ENCODE results near the gene C14orf180.

The C14orf180 gene

DNA sequence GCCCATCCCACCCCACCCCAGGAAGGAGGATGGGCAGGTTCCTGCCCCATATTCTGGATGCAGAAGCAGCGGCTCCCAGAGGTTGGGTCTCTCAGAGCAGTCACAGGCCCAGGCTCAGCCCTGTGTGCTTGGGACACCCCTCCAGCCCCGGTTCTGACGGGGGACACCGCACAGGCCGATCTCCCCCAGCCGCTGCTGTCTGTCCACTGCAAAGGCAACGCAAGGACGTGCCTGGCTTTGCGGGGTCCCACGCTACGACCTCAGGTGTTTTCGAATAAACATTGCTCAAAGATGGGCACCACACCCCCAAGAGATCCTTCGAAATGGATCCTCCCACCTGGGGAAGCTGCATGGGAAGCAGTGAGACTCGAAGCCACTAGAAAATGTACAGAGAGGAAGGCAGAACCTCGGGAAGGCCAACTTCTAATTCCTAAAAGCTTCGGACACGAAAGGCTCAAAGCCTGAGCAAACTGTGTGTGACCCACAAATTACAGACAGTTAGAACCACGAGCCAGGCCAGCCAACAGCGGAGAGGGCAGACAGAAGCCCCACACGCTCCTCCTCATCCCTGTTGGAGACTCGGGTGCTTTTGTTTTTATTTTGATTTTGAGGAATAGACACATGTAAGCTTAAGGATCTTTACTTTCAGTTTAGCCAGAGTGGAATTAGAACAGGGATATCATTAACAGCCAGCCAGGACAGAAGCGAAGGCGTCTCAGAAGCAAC lies 10.8 kb downstream of the C14orf180 start:
- TF ChIP-seq CTCF (IDR thresholded peaks at IDR 0.05; ENCODE audit: insufficient read depth, low read length, missing control alignments): no peak
- DNase-seq (ENCODE audit: low read depth, low spot score): no peak
- ChIA-PET CTCF (no interaction called here), POLR2A (no interaction called here)
- H3K4me3 ChIP-seq (ENCODE audit: low read depth, low read length): no peak overlapping the region

- DNase-seq (ENCODE audit: low read depth, low spot score): no peak
- POLR2A ChIA-PET: no interaction called here
- H3K4me3 ChIP-seq (ENCODE audit: low read depth, low read length): no peak overlapping the region
- TF ChIP-seq CTCF (IDR thresholded peaks at IDR 0.05; ENCODE audit: insufficient read depth, low read length, missing control alignments): no peak
- CTCF ChIA-PET: no interaction called here
Observed at GRCh38 chr14:104591031-104591430, 11.5 kb downstream of the C14orf180 start.

GRCh38 chr14:104591506-104592291 lies 12.1 kb downstream of the C14orf180 start:
- no peak overlapping the region for H3K4me3 ChIP-seq (ENCODE audit: low read depth, low read length)
- CTCF ChIA-PET: no interaction called here
- TF ChIP-seq CTCF (IDR thresholded peaks at IDR 0.05; ENCODE audit: insufficient read depth, low read length, missing control alignments): no peak
- DNase-seq (ENCODE audit: low read depth, low spot score): no peak
- POLR2A ChIA-PET: no interaction called here

DNA sequence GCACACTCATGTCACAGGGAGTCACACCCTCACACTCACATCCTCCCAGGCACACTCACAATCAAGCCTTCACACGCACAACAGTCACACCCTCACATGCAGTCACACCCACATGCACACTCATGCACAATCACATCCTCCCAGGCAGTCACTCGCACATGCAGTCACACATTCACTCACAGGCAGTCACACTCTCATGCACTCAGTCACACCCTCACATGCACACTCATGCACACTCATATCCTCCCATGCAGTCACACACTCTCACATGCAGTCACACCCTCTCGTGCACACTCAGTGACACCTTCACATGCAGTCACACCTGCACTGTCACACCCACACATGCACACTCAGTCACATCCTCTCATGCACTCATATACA lies 12.7 kb downstream of the C14orf180 start:
- no peak overlapping the region for H3K4me3 ChIP-seq (ENCODE audit: low read depth, low read length)
- POLR2A ChIA-PET: no interaction called here
- DNase-seq (ENCODE audit: low read depth, low spot score): no peak
- CTCF ChIA-PET: no interaction called here
- TF ChIP-seq CTCF (IDR thresholded peaks at IDR 0.05; ENCODE audit: insufficient read depth, low read length, missing control alignments): no peak

DNA sequence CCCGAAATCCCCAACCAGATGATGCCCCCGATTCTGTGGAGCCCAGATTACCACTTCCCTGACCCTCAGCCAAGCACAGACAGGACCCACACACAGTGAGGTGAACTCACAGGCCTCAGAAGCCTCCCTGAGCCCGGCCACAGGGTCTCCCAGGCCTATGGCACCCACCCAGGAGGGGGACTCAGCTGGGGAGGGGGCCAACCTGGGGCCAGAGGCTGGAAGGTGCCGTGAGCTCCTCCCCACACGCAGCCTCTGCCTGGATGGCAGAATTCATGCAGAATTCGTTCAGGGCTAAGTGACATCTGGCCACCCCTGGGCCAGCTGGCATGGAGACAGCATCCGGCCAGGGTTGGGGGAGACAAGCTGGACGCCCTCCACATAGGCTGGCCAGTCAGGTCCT lies 13.2 kb downstream of the C14orf180 start:
- POLR2A ChIA-PET: no interaction called here
- DNase-seq (ENCODE audit: low read depth, low spot score): no peak
- CTCF ChIA-PET: no interaction called here
- no peak for TF ChIP-seq CTCF (IDR thresholded peaks at IDR 0.05; ENCODE audit: insufficient read depth, low read length, missing control alignments)
- no peak overlapping the region for H3K4me3 ChIP-seq (ENCODE audit: low read depth, low read length)

- no peak for TF ChIP-seq CTCF (IDR thresholded peaks at IDR 0.05; ENCODE audit: insufficient read depth, low read length, missing control alignments)
- DNase-seq (ENCODE audit: low read depth, low spot score): no peak
- H3K4me3 ChIP-seq (ENCODE audit: low read depth, low read length): no peak overlapping the region
- CTCF ChIA-PET: no interaction called here
- POLR2A ChIA-PET: no interaction called here
Observed at GRCh38 chr14:104593241-104593701, 13.7 kb downstream of the C14orf180 start.
